ENCODE data around the gene MMP3.

GRCh38 chr11:102832612-102833011, 10.8 kb downstream of the MMP3 start:
- no peak for TF ChIP-seq CTCF (conservative IDR thresholded peaks at IDR 0.05; ENCODE audit: low read depth in 2 of 2)
- no peak for TF ChIP-seq EZH2phosphoT487 (IDR thresholded peaks at IDR 0.05; ENCODE audit: unreplicated experiment)
- no peak for TF ChIP-seq EZH2 (IDR thresholded peaks at IDR 0.05; ENCODE audit: low read depth, unreplicated experiment)
- TF ChIP-seq REST (IDR thresholded peaks at IDR 0.05; ENCODE audit: unreplicated experiment): no peak
- no peak for TF ChIP-seq ZNF114 (CRISPR knock-in tag; IDR thresholded peaks at IDR 0.05)
- TF ChIP-seq POLR2AphosphoS5 (IDR thresholded peaks at IDR 0.05; ENCODE audit: low read depth): no peak
- TF ChIP-seq JUNB (IDR thresholded peaks at IDR 0.05; ENCODE audit: unreplicated experiment): no peak
- TF ChIP-seq ETS1 (IDR thresholded peaks at IDR 0.05): no peak
- TF ChIP-seq STAT1 (IDR thresholded peaks at IDR 0.05; ENCODE audit: unreplicated experiment): no peak

Data from GM23338 (cell line).